A549 (cell line): ENCODE results near the gene FOXS1. TPM values are rescaled to one million over a fixed set of nuclear protein-coding genes. Genes with fewer than 3 reads are reported as not detected.
A peak's percentile ranks its signal among the peaks of the same experiment; 100 is the strongest.

Source experiments
- ATAC-seq, 2 experiments: fragments of 200-7000 bp in 1 of 2; fragments of >200 bp in 1 of 2; cut with Nextera tagmentation in 1 of 2; cut with Tn5 transposase in 1 of 2; 3 replicates each; pipeline versions ENCODE4 v1.8.0 to v1.9.1; 2018 to 2020; ENCODE audit warnings: mild to moderate bottlenecking in 1 of 2, moderate library complexity in 1 of 2
- CTCF ChIA-PET: fragments of 300-600 bp; sonication (Branson Sonifier 250); formaldehyde crosslinking; extraction: SDS; loops from one replicate; lab custom pipeline; 2021; ENCODE audit warnings: antibody characterized with exemption, inconsistent platforms; lab: Yijun Ruan, JAX
- POLR2A ChIA-PET: fragments of 350-600 bp; formaldehyde crosslinking; extraction: SDS; loops from one replicate; lab custom pipeline; 2021; ENCODE audit warnings: antibody characterized with exemption, inconsistent platforms; lab: Yijun Ruan, JAX
- DNase-seq, 2 experiments: peaks; one replicate each; pipeline versions ENCODE4 v3.0.0 to v3.0.0-alpha.2; 2011 to 2016; ENCODE audit warnings: low read depth in 1 of 2, low spot score in 1 of 2
- FAIRE-seq: peaks from 2 replicates; lab custom pipeline; 2011; peaks lifted over from hg19 to GRCh38; lab: Jason Lieb, UNC
- H3K27ac ChIP-seq, 2 experiments: fragments of >200 bp; sonication (Bioruptor Twin); formaldehyde crosslinking; 3 replicates each; pipeline ENCODE4 v1.5.1; 2016 to 2017
- H3K4me1 ChIP-seq: fragments of >200 bp; sonication (Bioruptor Twin); formaldehyde crosslinking; 3 replicates; pipeline ENCODE4 v1.6.1; 2016
- H3K4me2 ChIP-seq: fragments of >200 bp; sonication (Bioruptor Twin); formaldehyde crosslinking; 3 replicates; pipeline ENCODE4 v1.6.1; 2016
- H3K4me3 ChIP-seq: fragments of >200 bp; sonication (Bioruptor Twin); formaldehyde crosslinking; 3 replicates; pipeline ENCODE4 v1.5.1; 2016
- H3K9me3 ChIP-seq: fragments of >200 bp; sonication (Bioruptor Twin); formaldehyde crosslinking; 3 replicates; pipeline ENCODE4 v1.6.1; 2016
- ATOH8 ChIP-seq: fragments of 250-450 bp; sonication (Bioruptor Pico); IDR thresholded peaks from 2 replicates; pipeline ENCODE4 v1.5.0; 2020; ENCODE audit warnings: low read depth, mild to moderate bottlenecking, moderate library complexity
- CBX8 ChIP-seq: fragments of 200-600 bp; sonication (generic); IDR thresholded peaks from 2 replicates; pipeline ENCODE4 v1.6.1; 2016
- EHMT2 ChIP-seq: fragments of 200-600 bp; sonication (generic); IDR thresholded peaks from 2 replicates; pipeline ENCODE4 v1.6.1; 2016; ENCODE audit warnings: antibody characterized with exemption, low read depth, mild to moderate bottlenecking, moderate library complexity
- ELK1 ChIP-seq: fragments of 150-350 bp; IDR thresholded peaks from 2 replicates; pipeline ENCODE4 v1.6.1; 2014; ENCODE audit warnings: low read depth, mild to moderate bottlenecking, low read length
- EP300 ChIP-seq, 2 experiments: fragments of >200 bp; sonication (Bioruptor Twin); formaldehyde crosslinking; IDR thresholded peaks; 2 replicates in 1 of 2; 3 replicates in 1 of 2; pipeline ENCODE4 v1.6.1; 2016 to 2017
- FOSB ChIP-seq: fragments of 250-450 bp; sonication (Bioruptor Pico); IDR thresholded peaks from 2 replicates; pipeline ENCODE4 v1.5.0; 2020; ENCODE audit warnings: mild to moderate bottlenecking, moderate library complexity
- FOSL2 ChIP-seq, 2 experiments: fragments of 450-650 bp in 1 of 2; fragments of >200 bp in 1 of 2; sonication (Bioruptor Twin) in 1 of 2; formaldehyde crosslinking; IDR thresholded peaks; 2 replicates each; pipeline versions ENCODE4 v1.5.0 to v1.6.1; 2016 to 2020; ENCODE audit warnings: mild to moderate bottlenecking in 1 of 2, moderate library complexity in 1 of 2
- FOXS1 ChIP-seq: fragments of 250-450 bp; sonication (Bioruptor Pico); IDR thresholded peaks from 2 replicates; pipeline ENCODE4 v1.5.0; 2020; ENCODE audit warnings: mild to moderate bottlenecking, moderate library complexity
- HES2 ChIP-seq: fragments of >200 bp; sonication (Bioruptor Twin); formaldehyde crosslinking; IDR thresholded peaks from 2 replicates; pipeline ENCODE4 v1.6.1; 2016
- HEYL ChIP-seq: fragments of 250-450 bp; sonication (Bioruptor Pico); IDR thresholded peaks from 2 replicates; pipeline ENCODE4 v1.8.0; 2021; ENCODE audit warnings: mild to moderate bottlenecking, moderate library complexity
- HMGXB4 ChIP-seq: fragments of 250-450 bp; sonication (Bioruptor Pico); IDR thresholded peaks from 2 replicates; pipeline ENCODE4 v1.5.0; 2021; ENCODE audit warnings: mild to moderate bottlenecking, moderate library complexity, borderline replicate concordance
- HOXB13 ChIP-seq: fragments of 250-450 bp; sonication (Bioruptor Pico); IDR thresholded peaks from 2 replicates; pipeline ENCODE4 v1.5.0; 2020; ENCODE audit warnings: low read depth, mild to moderate bottlenecking, moderate library complexity
- JUNB ChIP-seq: fragments of >200 bp; sonication (Bioruptor Twin); formaldehyde crosslinking; IDR thresholded peaks from 2 replicates; pipeline ENCODE4 v1.6.1; 2016
- MAFK ChIP-seq: fragments of 450-650 bp; IDR thresholded peaks from 2 replicates; pipeline ENCODE4 v1.6.1; 2014; ENCODE audit not compliant: partially characterized antibody
- MAZ ChIP-seq: fragments of 150-350 bp; IDR thresholded peaks from 2 replicates; pipeline ENCODE4 v1.6.1; 2014; ENCODE audit warnings: antibody characterized with exemption, low read depth, low read length, borderline replicate concordance
- MYC ChIP-seq: IDR thresholded peaks from 2 replicates; pipeline ENCODE4 v1.6.1; 2012; ENCODE audit warnings: mild to moderate bottlenecking, inconsistent platforms, low read length, improper control_type of control experiment, borderline replicate concordance
- NFE2L2 ChIP-seq: fragments of 150-350 bp; conservative IDR thresholded peaks from 2 replicates; pipeline ENCODE4 v1.6.1; 2014; ENCODE audit warnings: low read length
- NPAS2 ChIP-seq: fragments of 250-450 bp; sonication (Bioruptor Pico); IDR thresholded peaks from 2 replicates; pipeline ENCODE4 v1.8.0; 2022; ENCODE audit warnings: mild to moderate bottlenecking, moderate library complexity, borderline replicate concordance
- NR3C1 ChIP-seq: fragments of >200 bp; sonication (Bioruptor Twin); formaldehyde crosslinking; IDR thresholded peaks from 3 replicates; pipeline ENCODE4 v1.6.1; 2017
- PBX3 ChIP-seq: IDR thresholded peaks from 2 replicates; pipeline ENCODE4 v1.6.1; 2012
- RCOR1 ChIP-seq: fragments of 150-350 bp; IDR thresholded peaks from 2 replicates; pipeline ENCODE4 v1.6.1; 2014; ENCODE audit warnings: antibody characterized with exemption, low read length, low read depth
- REST ChIP-seq: fragments of 200-600 bp; sonication (generic); IDR thresholded peaks from 2 replicates; pipeline ENCODE4 v1.6.1; 2016; ENCODE audit warnings: antibody characterized with exemption, mild to moderate bottlenecking, moderate library complexity
- TP53 ChIP-seq: fragments of 250-450 bp; sonication (Bioruptor Pico); IDR thresholded peaks from 2 replicates; pipeline ENCODE4 v1.5.0; 2021; ENCODE audit warnings: mild to moderate bottlenecking, moderate library complexity
- ZFP36 ChIP-seq: fragments of 450-650 bp; IDR thresholded peaks from 2 replicates; pipeline ENCODE4 v1.6.1; 2014; ENCODE audit warnings: borderline replicate concordance; ENCODE audit not compliant: partially characterized antibody
- ZSCAN20 ChIP-seq: fragments of 250-450 bp; sonication (Bioruptor Pico); IDR thresholded peaks from 2 replicates; pipeline ENCODE4 v1.8.0; 2022; ENCODE audit warnings: mild to moderate bottlenecking, moderate library complexity
- WGBS: methylation state at CpG from one replicate; pipeline ENCODE4 v1.1.6; 2017; ENCODE audit errors: missing lambda C conversion rate; 5-methylcytosine and 5-hydroxymethylcytosine counted together
- polyA plus RNA-seq, 4 experiments: library from polyadenylated mRNA; depleted of rRNA in 3 of 4; stranded (reverse); fragments of >200 nt; fragmentation: RNase III in 1 of 4; extraction: RNeasy Plus Mini Kit Qiagen cat#74134 plus additional on column Dnase treatment in 1 of 4; gene quantifications; 2 replicates in 3 of 4; 3 replicates in 1 of 4; pipeline ENCODE4 v1.2.3, GENCODE V29; 2011 to 2017

Gene FOXS1
- polyA plus RNA-seq, 2 of the 4 experiments (the other 2 are of a cell fraction), result 1.5 to 3.7 TPM

- H3K4me3 ChIP-seq, result no peak overlapping the region
- H3K4me1 ChIP-seq, result no peaks in the 10 kb centered on the region
- H3K4me2 ChIP-seq, result no peak overlapping the region
- ChIA-PET CTCF (interaction anchor here (0.6 to 11.6 kb wide), 45 partner anchors 9 to 247 kb away, joined by 3 to 193 read pairs (median 6); partner anchors contain the start of genes FOXS1, MYLK2 and PDRG1), POLR2A (interaction anchor here (0.6 to 0.9 kb wide), 2 partner anchors 99 to 924 kb away, joined by 4 to 5 read pairs; no protein-coding TSS in a partner anchor)
- FAIRE-seq (no peak), DNase-seq (no peak), ATAC-seq (no peak)
- WGBS, result 30% methylated on average over 7 of the region's 7 CpGs
- H3K9me3 ChIP-seq, result no peaks in the 10 kb centered on the region
- TF ChIP-seq NFE2L2 (no peak), CBX8 (no peak), HOXB13 (CRISPR knock-in tag) (no peak), ATOH8 (CRISPR knock-in tag) (no peak), MAZ (no peak), MYC (no peak), TP53 (CRISPR knock-in tag) (no peak), ZFP36 (no peak), FOSL2 (IDR thresholded peaks at IDR 0.05) (no peak), FOSL2 (CRISPR knock-in tag; IDR thresholded peaks at IDR 0.05) (no peak), FOSB (CRISPR knock-in tag) (no peak), PBX3 (no peak), FOXS1 (CRISPR knock-in tag) (no peak), HES2 (no peak), HMGXB4 (no peak), MAFK (no peak)
- no peak overlapping the region for H3K27ac ChIP-seq
These were observed 8.1 kb upstream of the FOXS1 start for GRCh38 chr20:31853481-31853880.

GRCh38 chr20:31851240-31851955, 6.0 kb upstream of the FOXS1 start:
- Histone ChIP-seq H3K9me3 (no peaks in the 10 kb centered on the region), H3K4me2 (no peak overlapping the region), H3K4me1 (peaks cover under 1% of the 10 kb centered on the region; the same call in 2 of the 3 replicates), H3K27ac (no peak overlapping the region), H3K4me3 (no peak overlapping the region)
- ATAC-seq (peak in 1 of 2 experiments; percentile 25; a peak in 3 of 6 replicates), DNase-seq (no peak), FAIRE-seq (no peak)
- ChIA-PET CTCF (interaction anchor here (0.7 to 11.6 kb wide), 27 partner anchors 11 to 280 kb away, joined by 3 to 193 read pairs (median 9); partner anchors contain the start of genes FOXS1, MYLK2 and PDRG1), POLR2A (no interaction called here)
- 37% methylated on average over 11 of the region's 11 CpGs for WGBS
- TF ChIP-seq ELK1 (no peak), ZSCAN20 (CRISPR knock-in tag) (no peak), EHMT2 (no peak), HEYL (CRISPR knock-in tag) (no peak), RCOR1 (no peak), REST (no peak), EP300 (IDR thresholded peaks at IDR 0.05) (no peak), NR3C1 (no peak), JUNB (no peak), MAZ (no peak), NPAS2 (no peak), FOXS1 (CRISPR knock-in tag) (no peak), HOXB13 (CRISPR knock-in tag) (no peak)
